ENCODE results near the gene ARFGAP1. TPM values are rescaled to one million over a fixed set of nuclear protein-coding genes. Genes with fewer than 3 reads are reported as not detected.
A peak's percentile ranks its signal among the peaks of the same experiment; 100 is the strongest.

Gene ARFGAP1
- polyA plus RNA-seq, 2 of the 4 experiments (the other 2 are of a cell fraction) = 41.0 to 106 TPM

DNA sequence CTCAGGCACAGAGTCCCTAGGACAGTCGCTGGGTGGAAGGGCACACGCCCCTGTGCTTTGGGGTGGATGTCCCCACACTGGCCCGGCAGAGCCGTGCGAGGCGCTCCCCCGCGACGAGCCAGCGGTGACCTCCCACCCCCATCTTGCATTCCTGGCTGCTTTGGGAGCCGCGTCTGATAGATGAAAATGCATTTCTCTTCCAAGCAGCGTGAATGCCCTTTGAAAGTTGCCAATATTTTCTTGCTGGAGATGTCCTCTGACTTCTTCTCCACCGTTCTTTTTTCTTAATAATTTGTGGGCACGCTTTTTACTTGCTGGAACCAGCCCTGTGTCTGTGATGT is 50.3 kb downstream of the ARFGAP1 start (continued):
- TF ChIP-seq EHMT2 (IDR thresholded peaks at IDR 0.05; ENCODE audit: low read depth) (no peak), SREBF2 (IDR thresholded peaks at IDR 0.05) (no peak), FOXS1 (CRISPR knock-in tag; IDR thresholded peaks at IDR 0.05) (no peak), TP53 (CRISPR knock-in tag; IDR thresholded peaks at IDR 0.05) (no peak)

DNA sequence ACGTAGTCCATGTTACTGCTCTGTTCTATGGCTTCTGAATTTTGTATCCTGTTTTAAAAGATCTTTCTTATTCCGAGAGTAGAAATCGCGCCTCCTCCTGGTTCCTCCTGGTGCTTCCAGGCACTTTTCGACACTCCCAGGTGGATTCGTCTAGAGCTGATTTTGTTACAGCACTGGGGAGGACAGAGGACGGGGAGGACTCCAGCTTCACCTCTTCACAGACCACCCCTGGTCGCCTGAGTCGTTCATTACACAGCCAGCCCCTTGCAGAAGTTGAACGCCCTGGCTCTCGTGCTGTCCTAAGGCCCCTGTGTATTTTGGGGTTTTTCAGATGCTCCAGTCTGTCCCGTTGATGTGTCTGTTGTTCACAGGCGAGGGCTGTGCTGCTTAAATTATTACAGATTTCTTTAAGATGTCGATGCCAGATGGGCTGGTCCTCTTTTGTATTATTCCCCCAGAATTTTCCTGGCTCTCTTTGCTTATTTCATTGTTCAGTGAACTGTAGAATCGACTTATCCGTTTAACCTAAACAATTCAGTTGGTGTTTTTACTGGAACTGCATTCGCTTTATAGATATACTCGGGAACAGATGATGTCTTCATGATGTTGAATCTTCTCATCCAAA is 50.9 kb downstream of the ARFGAP1 start:
- peak in 1 of 2 experiments; percentile 36 for DNase-seq (ENCODE audit: low read depth in 1 of 2, low spot score in 1 of 2)
- ChIA-PET CTCF (interaction anchor here (1.0 kb wide), 1 partner anchor 14 kb away, joined by 3 read pairs; no protein-coding TSS in a partner anchor), POLR2A (no interaction called here)
- no peak overlapping the region for H3K4me3 ChIP-seq
- no peaks in the 10 kb centered on the region for H3K9me3 ChIP-seq
- 34% methylated on average over 17 of the region's 18 CpGs for WGBS (ENCODE audit: missing lambda C conversion rate)
- no peaks in the 10 kb centered on the region for H3K4me1 ChIP-seq
- TF ChIP-seq, protein P1, sequence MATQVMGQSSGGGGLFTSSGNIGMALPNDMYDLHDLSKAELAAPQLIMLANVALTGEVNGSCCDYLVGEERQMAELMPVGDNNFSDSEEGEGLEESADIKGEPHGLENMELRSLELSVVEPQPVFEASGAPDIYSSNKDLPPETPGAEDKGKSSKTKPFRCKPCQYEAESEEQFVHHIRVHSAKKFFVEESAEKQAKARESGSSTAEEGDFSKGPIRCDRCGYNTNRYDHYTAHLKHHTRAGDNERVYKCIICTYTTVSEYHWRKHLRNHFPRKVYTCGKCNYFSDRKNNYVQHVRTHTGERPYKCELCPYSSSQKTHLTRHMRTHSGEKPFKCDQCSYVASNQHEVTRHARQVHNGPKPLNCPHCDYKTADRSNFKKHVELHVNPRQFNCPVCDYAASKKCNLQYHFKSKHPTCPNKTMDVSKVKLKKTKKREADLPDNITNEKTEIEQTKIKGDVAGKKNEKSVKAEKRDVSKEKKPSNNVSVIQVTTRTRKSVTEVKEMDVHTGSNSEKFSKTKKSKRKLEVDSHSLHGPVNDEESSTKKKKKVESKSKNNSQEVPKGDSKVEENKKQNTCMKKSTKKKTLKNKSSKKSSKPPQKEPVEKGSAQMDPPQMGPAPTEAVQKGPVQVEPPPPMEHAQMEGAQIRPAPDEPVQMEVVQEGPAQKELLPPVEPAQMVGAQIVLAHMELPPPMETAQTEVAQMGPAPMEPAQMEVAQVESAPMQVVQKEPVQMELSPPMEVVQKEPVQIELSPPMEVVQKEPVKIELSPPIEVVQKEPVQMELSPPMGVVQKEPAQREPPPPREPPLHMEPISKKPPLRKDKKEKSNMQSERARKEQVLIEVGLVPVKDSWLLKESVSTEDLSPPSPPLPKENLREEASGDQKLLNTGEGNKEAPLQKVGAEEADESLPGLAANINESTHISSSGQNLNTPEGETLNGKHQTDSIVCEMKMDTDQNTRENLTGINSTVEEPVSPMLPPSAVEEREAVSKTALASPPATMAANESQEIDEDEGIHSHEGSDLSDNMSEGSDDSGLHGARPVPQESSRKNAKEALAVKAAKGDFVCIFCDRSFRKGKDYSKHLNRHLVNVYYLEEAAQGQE (IDR thresholded peaks at IDR 0.05) = no peak
- TF ChIP-seq BHLHE40 (IDR thresholded peaks at IDR 0.05; ENCODE audit: low read depth, low read length) (no peak), RCOR1 (IDR thresholded peaks at IDR 0.05; ENCODE audit: low read depth, low read length) (no peak), FOXS1 (CRISPR knock-in tag; IDR thresholded peaks at IDR 0.05) (no peak), RAD21 (conservative IDR thresholded peaks at IDR 0.05 in 1 of 2, IDR thresholded peaks at IDR 0.05 in 1 of 2) (no peak; a peak in 1 of 5 replicates), CHD2 (IDR thresholded peaks at IDR 0.05; ENCODE audit: low read length, partially characterized antibody) (no peak), GATA3 (IDR thresholded peaks at IDR 0.05; ENCODE audit: borderline replicate concordance) (no peak), ESRRA (IDR thresholded peaks at IDR 0.05; ENCODE audit: borderline replicate concordance, low read length) (no peak), ZSCAN20 (CRISPR knock-in tag; IDR thresholded peaks at IDR 0.05) (no peak), EP300 (IDR thresholded peaks at IDR 0.05) (no peak), POLR2A (IDR thresholded peaks at IDR 0.05; ENCODE audit: low read length) (no peak), MAFK (IDR thresholded peaks at IDR 0.05; ENCODE audit: partially characterized antibody) (no peak), PHF8 (IDR thresholded peaks at IDR 0.05; ENCODE audit: borderline replicate concordance, low read depth) (no peak), NPAS2 (CRISPR knock-in tag; IDR thresholded peaks at IDR 0.05; ENCODE audit: borderline replicate concordance) (no peak), HEYL (CRISPR knock-in tag; IDR thresholded peaks at IDR 0.05) (no peak)
- TF ChIP-seq, protein P2, sequence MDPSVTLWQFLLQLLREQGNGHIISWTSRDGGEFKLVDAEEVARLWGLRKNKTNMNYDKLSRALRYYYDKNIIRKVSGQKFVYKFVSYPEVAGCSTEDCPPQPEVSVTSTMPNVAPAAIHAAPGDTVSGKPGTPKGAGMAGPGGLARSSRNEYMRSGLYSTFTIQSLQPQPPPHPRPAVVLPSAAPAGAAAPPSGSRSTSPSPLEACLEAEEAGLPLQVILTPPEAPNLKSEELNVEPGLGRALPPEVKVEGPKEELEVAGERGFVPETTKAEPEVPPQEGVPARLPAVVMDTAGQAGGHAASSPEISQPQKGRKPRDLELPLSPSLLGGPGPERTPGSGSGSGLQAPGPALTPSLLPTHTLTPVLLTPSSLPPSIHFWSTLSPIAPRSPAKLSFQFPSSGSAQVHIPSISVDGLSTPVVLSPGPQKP (IDR thresholded peaks at IDR 0.05; ENCODE audit: low read depth, low read length) = no peak
- TF ChIP-seq, protein P3, sequence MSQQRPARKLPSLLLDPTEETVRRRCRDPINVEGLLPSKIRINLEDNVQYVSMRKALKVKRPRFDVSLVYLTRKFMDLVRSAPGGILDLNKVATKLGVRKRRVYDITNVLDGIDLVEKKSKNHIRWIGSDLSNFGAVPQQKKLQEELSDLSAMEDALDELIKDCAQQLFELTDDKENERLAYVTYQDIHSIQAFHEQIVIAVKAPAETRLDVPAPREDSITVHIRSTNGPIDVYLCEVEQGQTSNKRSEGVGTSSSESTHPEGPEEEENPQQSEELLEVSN (IDR thresholded peaks at IDR 0.05; ENCODE audit: borderline replicate concordance, low read depth) = no peak
- ATAC-seq = peak in 1 of 2 experiments; percentile 50; a peak in 2 of 6 replicates
- no peak for FAIRE-seq
- H3K4me2 ChIP-seq = no peak overlapping the region
- H3K27ac ChIP-seq = no peak overlapping the region

DNA sequence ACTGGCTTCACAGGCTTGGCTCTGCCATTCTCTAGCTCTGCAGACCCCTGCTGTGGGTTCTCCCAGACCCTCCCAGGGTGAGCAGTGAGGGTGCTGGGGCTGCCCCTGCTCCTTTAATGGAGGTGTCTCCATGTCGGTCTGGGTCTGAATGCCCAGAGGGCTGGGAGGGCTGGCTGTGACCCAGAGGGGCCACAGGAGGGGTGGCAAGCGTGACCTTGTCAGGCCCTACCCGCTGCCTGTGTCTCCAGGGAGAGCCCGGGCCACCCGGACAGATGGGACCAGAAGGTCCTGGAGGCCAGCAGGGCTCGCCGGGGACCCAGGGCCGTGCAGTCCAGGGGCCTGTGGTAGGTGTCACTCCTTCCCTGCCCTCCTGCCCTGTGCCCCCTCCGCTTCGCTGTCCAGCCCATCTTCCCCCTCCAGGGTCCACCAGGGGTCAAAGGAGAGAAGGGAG is 52.4 kb downstream of the ARFGAP1 start:
- DNase-seq (ENCODE audit: low read depth in 1 of 2, low spot score in 1 of 2) (no peak), ATAC-seq (no peak), FAIRE-seq (no peak)
- H3K27ac ChIP-seq = no peak overlapping the region
- WGBS (ENCODE audit: missing lambda C conversion rate) = 60% methylated on average over 3 of the region's 10 CpGs
- H3K4me3 ChIP-seq = no peak overlapping the region
- ChIA-PET POLR2A (no interaction called here), CTCF (interaction anchor here (1.1 to 1.2 kb wide), 2 partner anchors 14 to 101 kb away, joined by 3 to 7 read pairs; no protein-coding TSS in a partner anchor)
- no peaks in the 10 kb centered on the region for H3K9me3 ChIP-seq
- H3K4me1 ChIP-seq = no peaks in the 10 kb centered on the region
- no peak overlapping the region for H3K4me2 ChIP-seq
- TF ChIP-seq, protein P4, sequence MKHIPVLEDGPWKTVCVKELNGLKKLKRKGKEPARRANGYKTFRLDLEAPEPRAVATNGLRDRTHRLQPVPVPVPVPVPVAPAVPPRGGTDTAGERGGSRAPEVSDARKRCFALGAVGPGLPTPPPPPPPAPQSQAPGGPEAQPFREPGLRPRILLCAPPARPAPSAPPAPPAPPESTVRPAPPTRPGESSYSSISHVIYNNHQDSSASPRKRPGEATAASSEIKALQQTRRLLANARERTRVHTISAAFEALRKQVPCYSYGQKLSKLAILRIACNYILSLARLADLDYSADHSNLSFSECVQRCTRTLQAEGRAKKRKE (CRISPR knock-in tag; IDR thresholded peaks at IDR 0.05; ENCODE audit: low read depth) = no peak
- no peak for TF ChIP-seq JUNB (IDR thresholded peaks at IDR 0.05)
- TF ChIP-seq FOXS1 (CRISPR knock-in tag; IDR thresholded peaks at IDR 0.05) = no peak
- TF ChIP-seq, protein P2 (IDR thresholded peaks at IDR 0.05; ENCODE audit: low read depth, low read length) = no peak
- TF ChIP-seq, protein P5, sequence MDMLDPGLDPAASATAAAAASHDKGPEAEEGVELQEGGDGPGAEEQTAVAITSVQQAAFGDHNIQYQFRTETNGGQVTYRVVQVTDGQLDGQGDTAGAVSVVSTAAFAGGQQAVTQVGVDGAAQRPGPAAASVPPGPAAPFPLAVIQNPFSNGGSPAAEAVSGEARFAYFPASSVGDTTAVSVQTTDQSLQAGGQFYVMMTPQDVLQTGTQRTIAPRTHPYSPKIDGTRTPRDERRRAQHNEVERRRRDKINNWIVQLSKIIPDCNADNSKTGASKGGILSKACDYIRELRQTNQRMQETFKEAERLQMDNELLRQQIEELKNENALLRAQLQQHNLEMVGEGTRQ (IDR thresholded peaks at IDR 0.05) = no peak
- TF ChIP-seq BHLHE40 (IDR thresholded peaks at IDR 0.05; ENCODE audit: low read depth, low read length) = no peak
- TF ChIP-seq RFX5 (IDR thresholded peaks at IDR 0.05) = no peak
- no peak for TF ChIP-seq NFE2L2 (conservative IDR thresholded peaks at IDR 0.05; ENCODE audit: low read length)
- TF ChIP-seq, protein P3 (IDR thresholded peaks at IDR 0.05; ENCODE audit: borderline replicate concordance, low read depth) = no peak
- no peak for TF ChIP-seq JUN (IDR thresholded peaks at IDR 0.05)
